ENCODE results near the gene ECE2.

GRCh38 chr3:184314363-184314699 lies 38.5 kb downstream of the ECE2 start, which contains the start of gene EIF4G1:
- TF ChIP-seq, protein P1, sequence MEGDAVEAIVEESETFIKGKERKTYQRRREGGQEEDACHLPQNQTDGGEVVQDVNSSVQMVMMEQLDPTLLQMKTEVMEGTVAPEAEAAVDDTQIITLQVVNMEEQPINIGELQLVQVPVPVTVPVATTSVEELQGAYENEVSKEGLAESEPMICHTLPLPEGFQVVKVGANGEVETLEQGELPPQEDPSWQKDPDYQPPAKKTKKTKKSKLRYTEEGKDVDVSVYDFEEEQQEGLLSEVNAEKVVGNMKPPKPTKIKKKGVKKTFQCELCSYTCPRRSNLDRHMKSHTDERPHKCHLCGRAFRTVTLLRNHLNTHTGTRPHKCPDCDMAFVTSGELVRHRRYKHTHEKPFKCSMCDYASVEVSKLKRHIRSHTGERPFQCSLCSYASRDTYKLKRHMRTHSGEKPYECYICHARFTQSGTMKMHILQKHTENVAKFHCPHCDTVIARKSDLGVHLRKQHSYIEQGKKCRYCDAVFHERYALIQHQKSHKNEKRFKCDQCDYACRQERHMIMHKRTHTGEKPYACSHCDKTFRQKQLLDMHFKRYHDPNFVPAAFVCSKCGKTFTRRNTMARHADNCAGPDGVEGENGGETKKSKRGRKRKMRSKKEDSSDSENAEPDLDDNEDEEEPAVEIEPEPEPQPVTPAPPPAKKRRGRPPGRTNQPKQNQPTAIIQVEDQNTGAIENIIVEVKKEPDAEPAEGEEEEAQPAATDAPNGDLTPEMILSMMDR (IDR thresholded peaks at IDR 0.05): peak in 1 of 6 experiments; percentile 5
- TF ChIP-seq POLR2A (IDR thresholded peaks at IDR 0.05): peak in 1 of 2 donors; percentile 84

All from thyroid gland (tissue), 4 donors.